HCT116 (cell line): ENCODE data around the gene AP3D1. TPM values are rescaled to one million over a fixed set of nuclear protein-coding genes. Genes with fewer than 3 reads are reported as not detected.
A peak's percentile ranks its signal among the peaks of the same experiment; 100 is the strongest.
"Not testable (repeated sequence)": the region's sequence is repeated elsewhere in the genome, so short reads cannot be mapped to it uniquely, and the experiment has no call there.

Source experiments
- ATAC-seq: fragments of 200-7000 bp; cut with Tn5 transposase; 2 replicates; pipeline ENCODE4 v1.9.1; 2020; ENCODE audit warnings: mild to moderate bottlenecking, moderate library complexity
- BruUV-seq: library from RNA; stranded (reverse); fragments of 400-500 nt; replicated peaks from 2 replicates; lab custom pipeline; 2021; lab: Mats Ljungman, UMichigan
- CTCF ChIA-PET: fragments of 300-600 bp; sonication (Branson Sonifier 250); formaldehyde crosslinking; loops from one replicate; lab custom pipeline; 2021; ENCODE audit warnings: antibody characterized with exemption; lab: Charles Lee
- POLR2A ChIA-PET: fragments of 300-600, 350-600 bp; sonication (Branson Sonifier 250); formaldehyde crosslinking; loops from one replicate; lab custom pipeline; 2021; ENCODE audit warnings: antibody characterized with exemption; lab: Charles Lee
- RAD21 ChIA-PET, 2 experiments: fragments of 300-600 bp; sonication (Branson Sonifier 250); formaldehyde crosslinking; loops; one replicate each; lab custom pipeline; 2023; ENCODE audit warnings: low total read pairs in 2 of 2; ENCODE audit not compliant: uncharacterized antibody in 2 of 2, unreplicated experiment in 2 of 2, low non-redundant PET in 1 of 2; lab: Charles Lee
- DNase-seq: peaks from one replicate; pipeline ENCODE4 v3.0.0-alpha.2; 2010; ENCODE audit warnings: low read depth, low spot score
- H2AFZ ChIP-seq: fragments of 200-600 bp; shearing (Covaris generic), sonication (generic); 2 replicates; pipeline ENCODE4 v1.6.1; 2017; ENCODE audit warnings: low read depth, mixed run types, mixed read lengths, antibody characterized with exemption, low read length; ENCODE audit not compliant: poor library complexity, severe bottlenecking
- H3K27ac ChIP-seq: 2 replicates; pipeline ENCODE4 v1.5.1; 2012; ENCODE audit warnings: low read depth, low read length
- H3K27me3 ChIP-seq: fragments of 200-600 bp; sonication (generic); 2 replicates; pipeline ENCODE4 v1.6.1; 2016; ENCODE audit warnings: mixed run types, low read length, mixed read lengths; ENCODE audit not compliant: insufficient read depth
- H3K36me3 ChIP-seq, 2 experiments: fragments of 200-500 bp in 1 of 2; fragments of 200-600 bp in 1 of 2; sonication (Bioruptor generic) in 1 of 2; sonication (generic) in 1 of 2; 2 replicates each; pipeline versions ENCODE4 v1.5.1 to v1.6.1; 2014 to 2016; ENCODE audit warnings: low read length in 2 of 2, inconsistent platforms in 1 of 2, mixed read lengths in 1 of 2, mixed run types in 1 of 2; ENCODE audit not compliant: insufficient read depth in 2 of 2, control insufficient read depth in 1 of 2
- H3K4me1 ChIP-seq, 2 experiments: fragments of 200-600 bp in 1 of 2; sonication (generic) in 1 of 2; 2 replicates each; pipeline versions ENCODE4 v1.5.1 to v1.6.1; 2012 to 2017; ENCODE audit warnings: low read length in 2 of 2, inconsistent platforms in 1 of 2, mild to moderate bottlenecking in 1 of 2, mixed read lengths in 1 of 2, mixed run types in 1 of 2, moderate library complexity in 1 of 2; ENCODE audit not compliant: insufficient read depth in 2 of 2, control insufficient read depth in 1 of 2
- H3K4me2 ChIP-seq: fragments of 200-600 bp; sonication (generic); 2 replicates; pipeline ENCODE4 v1.6.1; 2017; ENCODE audit warnings: mixed run types, low read length, mixed read lengths
- H3K4me3 ChIP-seq, 2 experiments: fragments of 200-600 bp in 1 of 2; sonication (generic) in 1 of 2; replicated peaks in 1 of 2; 2 replicates each; pipeline ENCODE4 v1.5.1; 2011 to 2016; ENCODE audit warnings: low read length in 2 of 2, control low read depth in 1 of 2, low read depth in 1 of 2, mild to moderate bottlenecking in 1 of 2, mixed read lengths in 1 of 2, mixed run types in 1 of 2
- H3K79me2 ChIP-seq: fragments of 200-600 bp; sonication (generic); 2 replicates; pipeline ENCODE4 v1.6.1; 2017; ENCODE audit warnings: mild to moderate bottlenecking, mixed run types, low read length, moderate library complexity, mixed read lengths; ENCODE audit not compliant: insufficient read depth
- H3K9ac ChIP-seq: fragments of 200-600 bp; sonication (generic); 2 replicates; pipeline ENCODE4 v1.6.1; 2016; ENCODE audit warnings: low read length, mixed read lengths
- H3K9me2 ChIP-seq: fragments of 200-600 bp; sonication (generic), shearing (Covaris generic); 2 replicates; pipeline ENCODE4 v1.6.1; 2017; ENCODE audit warnings: mixed run types, mild to moderate bottlenecking, moderate library complexity; ENCODE audit not compliant: insufficient read depth
- H3K9me3 ChIP-seq, 2 experiments: fragments of 200-500 bp in 1 of 2; fragments of 200-600 bp in 1 of 2; sonication (Bioruptor generic) in 1 of 2; sonication (generic) in 1 of 2; 2 replicates each; pipeline ENCODE4 v1.6.1; 2014 to 2017; ENCODE audit warnings: low read length in 2 of 2, mixed read lengths in 2 of 2, inconsistent platforms in 1 of 2, low read depth in 1 of 2, mild to moderate bottlenecking in 1 of 2, mixed run types in 1 of 2, moderate library complexity in 1 of 2; ENCODE audit not compliant: control insufficient read depth in 1 of 2, insufficient read depth in 1 of 2
- H4K20me1 ChIP-seq: fragments of 200-600 bp; sonication (generic), shearing (Covaris generic); 2 replicates; pipeline ENCODE4 v1.6.1; 2017; ENCODE audit warnings: mixed run types, mild to moderate bottlenecking, moderate library complexity; ENCODE audit not compliant: insufficient read depth
- CEBPB ChIP-seq: IDR thresholded peaks from 2 replicates; pipeline ENCODE4 v1.6.1; 2012; ENCODE audit warnings: low read depth
- EGR1 ChIP-seq: IDR thresholded peaks from 2 replicates; pipeline ENCODE4 v1.6.1; 2012; ENCODE audit warnings: low read depth
- ELF1 ChIP-seq: IDR thresholded peaks from 2 replicates; pipeline ENCODE4 v1.6.1; 2012; ENCODE audit warnings: low read depth, borderline replicate concordance
- EZH2phosphoT487 ChIP-seq: fragments of 200-600 bp; IDR thresholded peaks from 2 replicates; pipeline ENCODE4 v1.6.1; 2018; ENCODE audit warnings: antibody characterized with exemption, borderline replicate concordance
- JUND ChIP-seq: IDR thresholded peaks from 2 replicates; pipeline ENCODE4 v1.6.1; 2012
- MAX ChIP-seq: IDR thresholded peaks from 2 replicates; pipeline ENCODE4 v1.6.1; 2012
- POLR2AphosphoS5 ChIP-seq: IDR thresholded peaks from 2 replicates; pipeline ENCODE4 v1.6.1; 2011; ENCODE audit warnings: mild to moderate bottlenecking, low read depth, low read length, moderate library complexity
- SIN3A ChIP-seq: IDR thresholded peaks from 2 replicates; pipeline ENCODE4 v1.6.1; 2012; ENCODE audit warnings: low read depth
- SP1 ChIP-seq: IDR thresholded peaks from 2 replicates; pipeline ENCODE4 v1.6.1; 2012; ENCODE audit warnings: low read depth
- YY1 ChIP-seq: IDR thresholded peaks from 2 replicates; pipeline ENCODE4 v1.6.1; 2011; ENCODE audit warnings: low read length, low read depth, moderate library complexity, mild to moderate bottlenecking; ENCODE audit not compliant: insufficient replicate concordance; ENCODE audit errors: extremely low read depth
- ZBTB33 ChIP-seq: IDR thresholded peaks from 2 replicates; pipeline ENCODE4 v1.6.1; 2011; ENCODE audit warnings: mild to moderate bottlenecking, low read length, moderate library complexity; ENCODE audit not compliant: insufficient replicate concordance; ENCODE audit errors: extremely low read depth
- intact Hi-C: fragments of 100-400 bp; cut with micrococcal nuclease; formaldehyde crosslinking; loops from 2 replicates; pipeline ENCODE4 v1.10.0; 2022
- total RNA-seq: library from RNA; stranded (reverse); gene quantifications from one replicate; pipeline ENCODE4 v1.2.1, GENCODE V29; 2021; ENCODE audit not compliant: unreplicated experiment
- TF ChIP-seq, protein P1 (sequence below), 3 experiments: fragments of 200-600 bp in 1 of 3; sonication (generic) in 1 of 3; IDR thresholded peaks in 2 of 3; conservative IDR thresholded peaks in 1 of 3; 2 replicates each; pipeline ENCODE4 v1.5.1; 2012 to 2017; ENCODE audit warnings: low read depth in 2 of 3, low read length in 2 of 3, antibody characterized with exemption in 1 of 3, borderline replicate concordance in 1 of 3, control low read depth in 1 of 3, mild to moderate bottlenecking in 1 of 3, mixed read lengths in 1 of 3, mixed run types in 1 of 3, moderate library complexity in 1 of 3; ENCODE audit not compliant: insufficient read depth in 1 of 3

AP3D1 gene
- total RNA-seq, 1 experiment from 2014 or later, result 137 TPM

DNA sequence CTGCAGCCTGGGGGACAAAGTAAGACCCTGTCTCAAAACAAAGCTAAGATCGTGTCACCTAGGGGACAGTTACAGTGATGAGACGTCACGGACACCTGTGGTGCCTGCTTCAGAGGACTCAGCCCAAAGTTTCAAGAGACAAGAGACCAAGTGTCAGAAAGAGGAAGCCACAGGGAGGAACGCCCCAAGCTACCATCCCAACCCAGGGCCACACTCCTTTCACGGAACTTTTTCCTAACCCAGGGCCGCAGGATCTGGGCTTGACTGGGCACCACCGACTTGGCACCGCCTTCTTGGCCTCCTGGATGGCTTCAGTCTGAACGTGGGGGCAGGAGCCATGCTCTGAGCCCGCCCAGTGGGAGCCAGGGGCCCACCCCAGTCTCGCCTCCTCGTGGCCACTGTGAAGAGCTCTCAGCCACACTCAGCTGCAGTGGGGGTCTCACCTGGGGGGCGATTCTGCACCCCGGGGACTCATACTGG, 63.7 kb downstream of the AP3D1 start (continued):
- TF ChIP-seq EGR1, result no peak
- no peak for TF ChIP-seq MAX
- TF ChIP-seq ZBTB33, result no peak
- no peak for TF ChIP-seq POLR2AphosphoS5
- no peak for TF ChIP-seq EZH2phosphoT487
- TF ChIP-seq ELF1, result no peak
- TF ChIP-seq, protein P1, sequence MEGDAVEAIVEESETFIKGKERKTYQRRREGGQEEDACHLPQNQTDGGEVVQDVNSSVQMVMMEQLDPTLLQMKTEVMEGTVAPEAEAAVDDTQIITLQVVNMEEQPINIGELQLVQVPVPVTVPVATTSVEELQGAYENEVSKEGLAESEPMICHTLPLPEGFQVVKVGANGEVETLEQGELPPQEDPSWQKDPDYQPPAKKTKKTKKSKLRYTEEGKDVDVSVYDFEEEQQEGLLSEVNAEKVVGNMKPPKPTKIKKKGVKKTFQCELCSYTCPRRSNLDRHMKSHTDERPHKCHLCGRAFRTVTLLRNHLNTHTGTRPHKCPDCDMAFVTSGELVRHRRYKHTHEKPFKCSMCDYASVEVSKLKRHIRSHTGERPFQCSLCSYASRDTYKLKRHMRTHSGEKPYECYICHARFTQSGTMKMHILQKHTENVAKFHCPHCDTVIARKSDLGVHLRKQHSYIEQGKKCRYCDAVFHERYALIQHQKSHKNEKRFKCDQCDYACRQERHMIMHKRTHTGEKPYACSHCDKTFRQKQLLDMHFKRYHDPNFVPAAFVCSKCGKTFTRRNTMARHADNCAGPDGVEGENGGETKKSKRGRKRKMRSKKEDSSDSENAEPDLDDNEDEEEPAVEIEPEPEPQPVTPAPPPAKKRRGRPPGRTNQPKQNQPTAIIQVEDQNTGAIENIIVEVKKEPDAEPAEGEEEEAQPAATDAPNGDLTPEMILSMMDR (IDR thresholded peaks at IDR 0.05 in 2 of 3, conservative IDR thresholded peaks at IDR 0.05 in 1 of 3; ENCODE audit: borderline replicate concordance in 1 of 3, insufficient read depth in 1 of 3, low read depth in 2 of 3, low read length in 2 of 3), result no peak
- TF ChIP-seq, all 23 proteins: peak for 0

DNA sequence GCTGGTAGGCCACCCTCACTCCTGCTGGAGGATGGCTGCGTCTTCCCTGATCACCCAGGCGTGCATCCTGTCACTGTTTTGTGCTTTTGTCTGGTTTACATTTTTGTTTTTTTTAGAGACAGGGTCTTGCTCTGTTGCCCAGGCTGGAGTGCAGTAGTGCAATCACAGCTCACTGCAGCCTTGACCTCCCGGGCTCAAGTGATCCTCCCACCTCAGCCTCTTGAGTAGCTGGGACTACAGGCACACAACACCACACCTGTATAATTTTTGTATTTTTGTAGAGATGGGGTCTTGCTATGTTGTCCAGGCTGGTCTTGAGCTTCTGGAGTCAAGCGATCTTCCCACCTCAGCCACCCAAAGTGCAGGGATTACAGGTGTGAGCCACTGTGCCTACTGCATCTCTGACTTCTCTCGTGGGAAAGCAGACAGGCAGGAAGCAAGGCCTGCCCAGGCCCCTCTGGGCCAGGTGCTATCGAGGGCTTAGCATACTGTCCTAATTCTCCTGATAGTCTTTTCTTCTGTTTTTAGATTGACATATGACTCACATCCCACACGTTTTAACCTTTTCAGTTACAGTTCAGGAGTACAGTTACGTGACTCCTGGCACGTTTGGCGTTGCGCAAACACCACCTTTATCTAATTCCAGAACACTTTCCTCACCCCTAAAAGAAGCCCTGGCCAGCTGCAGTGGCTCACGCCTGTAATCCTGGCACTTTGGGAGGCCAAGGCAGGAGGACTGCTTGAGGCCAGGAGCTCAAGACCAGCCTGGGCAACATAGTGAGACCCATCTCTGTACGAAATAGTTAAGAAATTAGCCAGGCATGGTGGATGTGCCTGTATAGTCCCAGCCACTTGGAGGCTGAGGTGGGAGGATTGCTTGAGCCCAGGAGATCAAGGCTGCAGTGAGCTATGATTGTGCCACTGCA, 64.4 kb downstream of the AP3D1 start:
- BruUV-seq, H3K27me3 ChIP-seq, intact Hi-C loops, H2AFZ ChIP-seq, RAD21 ChIA-PET, H3K9me2 ChIP-seq, POLR2A ChIA-PET, H3K36me3 ChIP-seq, H3K9me3 ChIP-seq, H3K4me3 ChIP-seq, H4K20me1 ChIP-seq, CTCF ChIA-PET: not testable (repeated sequence)
- peak; percentile 31 for DNase-seq
- Histone ChIP-seq H3K4me1 (peaks cover 36 to 58% of the 10 kb centered on the region in 2 experiments), H3K79me2 (peaks cover 11% of the 10 kb centered on the region), H3K9ac (peak overlapping the region; percentile 37), H3K4me2 (peak overlapping the region; percentile 52), H3K27ac (peak overlapping the region; percentile 67)
- TF ChIP-seq MAX (peak; percentile 92), JUND (peak; percentile 86), SIN3A (peak; percentile 95; the same call in 1 of the 2 replicates), CEBPB (peak; percentile 100), POLR2AphosphoS5 (peak; percentile 53; the same call in 1 of the 2 replicates), YY1 (peak; percentile 15), SP1 (peak; percentile 94)
- ATAC-seq, result peak; percentile 67
